Measurements from ENCODE around the gene SLC1A2.

DNA sequence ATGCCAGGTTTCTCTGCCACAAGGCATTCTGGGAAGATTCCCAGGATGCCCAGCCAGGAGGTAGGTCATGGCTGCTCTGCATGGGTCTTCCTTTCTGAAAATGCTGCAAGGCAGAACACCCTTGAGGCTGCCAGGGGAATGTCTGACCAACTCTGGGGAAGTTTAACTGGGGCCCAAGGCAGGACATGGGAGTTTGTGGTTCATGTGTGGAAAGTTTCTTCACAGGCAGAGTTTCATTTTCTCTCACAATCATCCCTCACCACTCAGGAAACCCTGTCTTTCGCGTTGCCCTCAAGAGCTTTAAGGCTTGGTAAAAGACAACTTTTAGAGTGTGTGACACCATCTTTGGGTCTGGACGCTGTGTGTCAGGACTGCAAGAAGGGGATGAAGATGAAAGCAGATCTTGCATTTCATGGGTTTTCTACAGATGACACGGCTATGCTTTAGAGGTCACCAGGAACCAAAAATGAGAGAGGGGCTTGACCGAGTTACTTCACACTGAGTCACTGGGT is 146.9 kb downstream of the SLC1A2 start:
- TF ChIP-seq, protein P1, sequence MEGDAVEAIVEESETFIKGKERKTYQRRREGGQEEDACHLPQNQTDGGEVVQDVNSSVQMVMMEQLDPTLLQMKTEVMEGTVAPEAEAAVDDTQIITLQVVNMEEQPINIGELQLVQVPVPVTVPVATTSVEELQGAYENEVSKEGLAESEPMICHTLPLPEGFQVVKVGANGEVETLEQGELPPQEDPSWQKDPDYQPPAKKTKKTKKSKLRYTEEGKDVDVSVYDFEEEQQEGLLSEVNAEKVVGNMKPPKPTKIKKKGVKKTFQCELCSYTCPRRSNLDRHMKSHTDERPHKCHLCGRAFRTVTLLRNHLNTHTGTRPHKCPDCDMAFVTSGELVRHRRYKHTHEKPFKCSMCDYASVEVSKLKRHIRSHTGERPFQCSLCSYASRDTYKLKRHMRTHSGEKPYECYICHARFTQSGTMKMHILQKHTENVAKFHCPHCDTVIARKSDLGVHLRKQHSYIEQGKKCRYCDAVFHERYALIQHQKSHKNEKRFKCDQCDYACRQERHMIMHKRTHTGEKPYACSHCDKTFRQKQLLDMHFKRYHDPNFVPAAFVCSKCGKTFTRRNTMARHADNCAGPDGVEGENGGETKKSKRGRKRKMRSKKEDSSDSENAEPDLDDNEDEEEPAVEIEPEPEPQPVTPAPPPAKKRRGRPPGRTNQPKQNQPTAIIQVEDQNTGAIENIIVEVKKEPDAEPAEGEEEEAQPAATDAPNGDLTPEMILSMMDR (IDR thresholded peaks at IDR 0.05) = no peak
- TF ChIP-seq POLR2AphosphoS5 (IDR thresholded peaks at IDR 0.05) (no peak), POLR2A (IDR thresholded peaks at IDR 0.05; ENCODE audit: low read depth) (no peak)
